HEK293 (cell line): Measurements from ENCODE around the gene BCL2.

ENCODE experiments used
- AEBP2 ChIP-seq: fragments of 450-650 bp; formaldehyde crosslinking; IDR thresholded peaks from 2 replicates; pipeline ENCODE4 v1.5.1; 2016; ENCODE audit warnings: missing biosample characterization, missing genetic modification characterization, borderline replicate concordance
- HIC1 ChIP-seq: fragments of 450-650 bp; formaldehyde crosslinking; IDR thresholded peaks from 2 replicates; pipeline ENCODE4 v1.5.1; 2016; ENCODE audit warnings: missing biosample characterization, missing genetic modification characterization
- INSM2 ChIP-seq: fragments of 450-650 bp; formaldehyde crosslinking; IDR thresholded peaks from 2 replicates; pipeline ENCODE4 v1.5.1; 2016; ENCODE audit warnings: missing biosample characterization, missing genetic modification characterization
- KLF9 ChIP-seq: fragments of 450-650 bp; formaldehyde crosslinking; IDR thresholded peaks from 2 replicates; pipeline ENCODE4 v1.5.1; 2016; ENCODE audit warnings: missing biosample characterization, missing genetic modification characterization, low read depth
- PATZ1 ChIP-seq: fragments of 450-650 bp; formaldehyde crosslinking; IDR thresholded peaks from 2 replicates; pipeline ENCODE4 v1.5.1; 2016; ENCODE audit warnings: missing biosample characterization, missing genetic modification characterization
- PRDM2 ChIP-seq: fragments of 450-650 bp; formaldehyde crosslinking; IDR thresholded peaks from 2 replicates; pipeline ENCODE4 v1.5.1; 2016; ENCODE audit warnings: missing biosample characterization, missing genetic modification characterization, borderline replicate concordance
- SP7 ChIP-seq: fragments of 450-650 bp; formaldehyde crosslinking; IDR thresholded peaks from 2 replicates; pipeline ENCODE4 v1.5.1; 2016; ENCODE audit warnings: missing biosample characterization, missing genetic modification characterization
- ZBTB26 ChIP-seq: fragments of 450-650 bp; formaldehyde crosslinking; optimal IDR thresholded peaks from 2 replicates; pipeline ENCODE3; 2016; ENCODE audit warnings: missing biosample characterization, mild to moderate bottlenecking, missing genetic modification characterization
- ZNF112 ChIP-seq: fragments of 450-650 bp; formaldehyde crosslinking; IDR thresholded peaks from 2 replicates; pipeline ENCODE4 v1.5.0; 2017; ENCODE audit warnings: missing biosample characterization, missing genetic modification characterization
- ZNF114 ChIP-seq: fragments of 450-650 bp; formaldehyde crosslinking; IDR thresholded peaks from 2 replicates; pipeline ENCODE4 v1.5.0; 2017; ENCODE audit warnings: missing biosample characterization, missing genetic modification characterization
- ZNF121 ChIP-seq: fragments of 450-650 bp; formaldehyde crosslinking; IDR thresholded peaks from 2 replicates; pipeline ENCODE4 v1.5.1; 2016; ENCODE audit warnings: missing biosample characterization, missing genetic modification characterization
- ZNF140 ChIP-seq: fragments of 450-650 bp; formaldehyde crosslinking; IDR thresholded peaks from 2 replicates; pipeline ENCODE4 v1.5.1; 2016; ENCODE audit warnings: missing biosample characterization, missing genetic modification characterization
- ZNF169 ChIP-seq: fragments of 450-650 bp; formaldehyde crosslinking; IDR thresholded peaks from 2 replicates; pipeline ENCODE4 v1.5.1; 2016; ENCODE audit warnings: missing biosample characterization, missing genetic modification characterization
- ZNF174 ChIP-seq: fragments of 450-650 bp; formaldehyde crosslinking; IDR thresholded peaks from 2 replicates; pipeline ENCODE4 v1.5.0; 2017; ENCODE audit warnings: missing biosample characterization, mild to moderate bottlenecking, missing genetic modification characterization
- ZNF23 ChIP-seq: fragments of 450-650 bp; formaldehyde crosslinking; IDR thresholded peaks from 2 replicates; pipeline ENCODE4 v1.5.1; 2016; ENCODE audit warnings: missing biosample characterization, missing genetic modification characterization, borderline replicate concordance
- ZNF335 ChIP-seq: fragments of 450-650 bp; formaldehyde crosslinking; conservative IDR thresholded peaks from 2 replicates; pipeline ENCODE4 v1.5.1; 2016; ENCODE audit warnings: missing biosample characterization, missing genetic modification characterization
- ZNF354C ChIP-seq: fragments of 450-650 bp; formaldehyde crosslinking; IDR thresholded peaks from 2 replicates; pipeline ENCODE4 v1.5.1; 2016; ENCODE audit warnings: missing biosample characterization, missing genetic modification characterization, low read depth, borderline replicate concordance
- ZNF398 ChIP-seq: fragments of 450-650 bp; formaldehyde crosslinking; IDR thresholded peaks from 2 replicates; pipeline ENCODE4 v1.5.1; 2017; ENCODE audit warnings: missing biosample characterization, missing genetic modification characterization
- ZNF416 ChIP-seq: fragments of 450-650 bp; formaldehyde crosslinking; IDR thresholded peaks from 2 replicates; pipeline ENCODE4 v1.5.1; 2016; ENCODE audit warnings: missing biosample characterization, missing genetic modification characterization
- ZNF692 ChIP-seq: fragments of 450-650 bp; formaldehyde crosslinking; IDR thresholded peaks from 2 replicates; pipeline ENCODE4 v1.5.1; 2016; ENCODE audit warnings: missing biosample characterization, missing genetic modification characterization
- ZNF768 ChIP-seq: fragments of 450-650 bp; formaldehyde crosslinking; IDR thresholded peaks from 2 replicates; pipeline ENCODE4 v1.5.1; 2018; ENCODE audit warnings: missing biosample characterization, mild to moderate bottlenecking, missing genetic modification characterization

Gene BCL2

GRCh38 chr18:63213331-63213900 is 106.2 kb downstream of the BCL2 start (continued):
- TF ChIP-seq ZNF398 (tag by site-specific recombination) (peak; percentile 73), INSM2 (tag by site-specific recombination) (no peak), AEBP2 (tag by site-specific recombination) (no peak), PRDM2 (tag by site-specific recombination) (no peak), HIC1 (tag by site-specific recombination) (no peak), ZNF112 (tag by site-specific recombination) (peak; percentile 63; the same call in 1 of the 2 replicates), ZNF692 (peak; percentile 59; the same call in 1 of the 2 replicates), SP7 (tag by site-specific recombination) (no peak), KLF9 (tag by site-specific recombination) (no peak), ZNF169 (no peak), ZBTB26 (tag by site-specific recombination) (no peak), ZNF174 (tag by site-specific recombination) (no peak), ZNF121 (tag by site-specific recombination) (no peak), ZNF354C (tag by site-specific recombination) (no peak), ZNF768 (tag by site-specific recombination) (no peak), ZNF23 (no peak), ZNF335 (tag by site-specific recombination) (peak; percentile 76), ZNF416 (no peak), ZNF114 (tag by site-specific recombination) (no peak), ZNF140 (no peak), PATZ1 (no peak)
